Ectodermal cell (in vitro differentiated cells): ENCODE measurements around the gene MAP2.

Source experiments
- H3K27ac ChIP-seq: 2 replicates; pipeline ENCODE4 v1.7.0; 2013; ENCODE audit warnings: mild to moderate bottlenecking, low read depth, low read length; ENCODE audit not compliant: insufficient read depth, poor library complexity, severe bottlenecking
- H3K27me3 ChIP-seq: 2 replicates; pipeline ENCODE4 v1.7.0; 2013; ENCODE audit warnings: mild to moderate bottlenecking, low read length; ENCODE audit not compliant: insufficient read depth, control insufficient read depth, poor library complexity, severe bottlenecking
- H3K36me3 ChIP-seq: one replicate; pipeline ENCODE4 v1.7.0; 2013; ENCODE audit warnings: low read length; ENCODE audit not compliant: control insufficient read depth, insufficient read depth
- H3K4me1 ChIP-seq: one replicate; pipeline ENCODE4 v1.7.0; 2013; ENCODE audit warnings: low read length; ENCODE audit not compliant: control insufficient read depth, insufficient read depth
- H3K4me3 ChIP-seq: 2 replicates; pipeline ENCODE4 v1.7.0; 2013; ENCODE audit warnings: low read depth, low read length, control low read depth; ENCODE audit not compliant: insufficient read depth
- H3K9me3 ChIP-seq: 2 replicates; pipeline ENCODE4 v1.7.0; 2013; ENCODE audit warnings: mild to moderate bottlenecking, low read length, moderate library complexity; ENCODE audit not compliant: control insufficient read depth
- WGBS, 2 experiments: methylation state at CpG; one replicate each; pipeline ENCODE4 v1.1.7; 2013; ENCODE audit warnings: missing lambda C conversion rate in 2 of 2; 5-methylcytosine and 5-hydroxymethylcytosine counted together

Gene MAP2

GRCh38 chr2:209424199-209424701 is 403 bp downstream of the MAP2 start:
- no peaks in the 10 kb centered on the region for H3K36me3 ChIP-seq
- H3K9me3 ChIP-seq, result no peaks in the 10 kb centered on the region
- 3 to 4% methylated on average over 28 of the region's 28 CpGs for WGBS, 2 experiments
- H3K27me3 ChIP-seq, result no peaks in the 10 kb centered on the region
- H3K4me3 ChIP-seq, result peak overlapping the region; percentile 92
- H3K4me1 ChIP-seq, result peaks cover 11% of the 10 kb centered on the region
- peak overlapping the region; percentile 29 for H3K27ac ChIP-seq

- Histone ChIP-seq H3K9me3 (no peaks in the 10 kb centered on the region), H3K4me1 (peaks cover 11% of the 10 kb centered on the region), H3K27me3 (no peaks in the 10 kb centered on the region), H3K36me3 (no peaks in the 10 kb centered on the region), H3K27ac (peak overlapping the region; percentile 45), H3K4me3 (peak overlapping the region; percentile 92)
- WGBS, 2 experiments, result 13 to 22% methylated on average over 10 of the region's 10 CpGs
These were observed 1.1 kb downstream of the MAP2 start for GRCh38 chr2:209424781-209425470.

- 3 to 17% methylated on average over 1 of the region's 2 CpGs for WGBS, 2 experiments
- peak overlapping the region; percentile 92 for H3K4me3 ChIP-seq
- H3K27ac ChIP-seq, result no peak overlapping the region
These were observed 1.7 kb downstream of the MAP2 start for GRCh38 chr2:209425471-209426071.

GRCh38 chr2:209426432-209426831 is 2.6 kb downstream of the MAP2 start:
- Histone ChIP-seq H3K4me1 (peaks cover 11% of the 10 kb centered on the region), H3K9me3 (no peaks in the 10 kb centered on the region), H3K4me3 (peak overlapping the region; percentile 32), H3K27ac (no peak overlapping the region), H3K36me3 (no peaks in the 10 kb centered on the region), H3K27me3 (no peaks in the 10 kb centered on the region)

More at GRCh38 chr2:209425471-209426071, 1.7 kb downstream of the MAP2 start:
- Histone ChIP-seq H3K4me1 (peaks cover 11% of the 10 kb centered on the region), H3K9me3 (no peaks in the 10 kb centered on the region), H3K27me3 (no peaks in the 10 kb centered on the region), H3K36me3 (no peaks in the 10 kb centered on the region)

GRCh38 chr2:209431701-209432100 is 7.9 kb downstream of the MAP2 start:
- Histone ChIP-seq H3K27me3 (no peaks in the 10 kb centered on the region), H3K4me1 (peaks cover 5% of the 10 kb centered on the region), H3K9me3 (no peaks in the 10 kb centered on the region), H3K36me3 (no peaks in the 10 kb centered on the region), H3K27ac (no peak overlapping the region), H3K4me3 (no peak overlapping the region)
- 87 to 93% methylated on average over 3 of the region's 3 CpGs for WGBS, 2 experiments

- WGBS, 2 experiments, result 81% methylated on average over 3 of the region's 3 CpGs
- peaks cover 5% of the 10 kb centered on the region for H3K4me1 ChIP-seq
- no peaks in the 10 kb centered on the region for H3K27me3 ChIP-seq
- H3K36me3 ChIP-seq, result no peaks in the 10 kb centered on the region
- no peak overlapping the region for H3K27ac ChIP-seq
- no peak overlapping the region for H3K4me3 ChIP-seq
- no peaks in the 10 kb centered on the region for H3K9me3 ChIP-seq
These were observed 17.7 kb downstream of the MAP2 start for GRCh38 chr2:209441541-209441940.

GRCh38 chr2:209442939-209443338 is 19.1 kb downstream of the MAP2 start:
- no peak overlapping the region for H3K4me3 ChIP-seq
- H3K4me1 ChIP-seq, result peaks cover 5% of the 10 kb centered on the region
- no peaks in the 10 kb centered on the region for H3K36me3 ChIP-seq
- no peak overlapping the region for H3K27ac ChIP-seq
- no peaks in the 10 kb centered on the region for H3K9me3 ChIP-seq
- WGBS, 2 experiments, result 86 to 100% methylated on average over 1 of the region's 1 CpG
- no peaks in the 10 kb centered on the region for H3K27me3 ChIP-seq

- H3K27me3 ChIP-seq, result no peaks in the 10 kb centered on the region
- no peak overlapping the region for H3K4me3 ChIP-seq
- no peaks in the 10 kb centered on the region for H3K36me3 ChIP-seq
- peaks cover 5% of the 10 kb centered on the region for H3K4me1 ChIP-seq
- WGBS, 2 experiments, result 100% methylated on average over 1 to 2 of the region's 2 CpGs
- H3K9me3 ChIP-seq, result no peaks in the 10 kb centered on the region
- H3K27ac ChIP-seq, result no peak overlapping the region
These were observed 21.6 kb downstream of the MAP2 start for GRCh38 chr2:209445485-209445884.

GRCh38 chr2:209451209-209451834 is 27.5 kb downstream of the MAP2 start:
- no peak overlapping the region for H3K27ac ChIP-seq
- WGBS, 2 experiments, result 54 to 55% methylated on average over 3 of the region's 3 CpGs

GRCh38 chr2:209456489-209456888 is 32.6 kb downstream of the MAP2 start:
- H3K4me1 ChIP-seq, result peaks cover 7% of the 10 kb centered on the region
- H3K9me3 ChIP-seq, result no peaks in the 10 kb centered on the region
- no peaks in the 10 kb centered on the region for H3K36me3 ChIP-seq
- no peak overlapping the region for H3K27ac ChIP-seq
- no peaks in the 10 kb centered on the region for H3K27me3 ChIP-seq
- H3K4me3 ChIP-seq, result no peak overlapping the region

More at GRCh38 chr2:209451209-209451834, 27.5 kb downstream of the MAP2 start:
- no peak overlapping the region for H3K4me3 ChIP-seq
- H3K27me3 ChIP-seq, result no peaks in the 10 kb centered on the region
- no peaks in the 10 kb centered on the region for H3K4me1 ChIP-seq
- H3K36me3 ChIP-seq, result no peaks in the 10 kb centered on the region
- no peaks in the 10 kb centered on the region for H3K9me3 ChIP-seq
